GM20000 (cell line): ENCODE measurements around the gene MTAP.

Source experiments
- DNase-seq: peaks from one replicate; pipeline ENCODE4 v3.0.0; 2012; ENCODE audit warnings: low spot score
- TF ChIP-seq, protein P1 (sequence below): IDR thresholded peaks from 2 replicates; pipeline ENCODE4 v1.5.1; 2012; ENCODE audit warnings: mild to moderate bottlenecking, control low read depth; ENCODE audit errors: extremely low read depth, missing control alignments

Gene MTAP

DNA sequence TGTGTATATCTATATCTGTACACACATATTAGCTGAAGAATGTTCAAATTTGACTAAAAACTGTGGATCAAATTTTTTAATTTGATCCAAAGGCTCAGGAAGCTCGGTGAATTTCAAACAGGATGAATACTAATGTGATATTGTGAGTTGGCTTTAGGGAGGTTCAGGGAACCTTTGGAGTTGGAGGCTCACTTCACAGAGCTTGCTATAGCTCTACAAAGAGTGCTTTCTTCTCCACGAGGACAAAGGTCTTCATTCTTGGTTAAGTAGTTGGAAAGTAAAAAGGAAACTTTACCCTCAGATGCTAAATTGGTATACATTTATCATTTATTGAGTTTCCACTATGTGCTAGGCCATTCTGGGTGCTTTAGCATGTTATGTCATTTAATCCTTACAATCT is 36.3 kb upstream of the MTAP start:
- TF ChIP-seq, protein P1, sequence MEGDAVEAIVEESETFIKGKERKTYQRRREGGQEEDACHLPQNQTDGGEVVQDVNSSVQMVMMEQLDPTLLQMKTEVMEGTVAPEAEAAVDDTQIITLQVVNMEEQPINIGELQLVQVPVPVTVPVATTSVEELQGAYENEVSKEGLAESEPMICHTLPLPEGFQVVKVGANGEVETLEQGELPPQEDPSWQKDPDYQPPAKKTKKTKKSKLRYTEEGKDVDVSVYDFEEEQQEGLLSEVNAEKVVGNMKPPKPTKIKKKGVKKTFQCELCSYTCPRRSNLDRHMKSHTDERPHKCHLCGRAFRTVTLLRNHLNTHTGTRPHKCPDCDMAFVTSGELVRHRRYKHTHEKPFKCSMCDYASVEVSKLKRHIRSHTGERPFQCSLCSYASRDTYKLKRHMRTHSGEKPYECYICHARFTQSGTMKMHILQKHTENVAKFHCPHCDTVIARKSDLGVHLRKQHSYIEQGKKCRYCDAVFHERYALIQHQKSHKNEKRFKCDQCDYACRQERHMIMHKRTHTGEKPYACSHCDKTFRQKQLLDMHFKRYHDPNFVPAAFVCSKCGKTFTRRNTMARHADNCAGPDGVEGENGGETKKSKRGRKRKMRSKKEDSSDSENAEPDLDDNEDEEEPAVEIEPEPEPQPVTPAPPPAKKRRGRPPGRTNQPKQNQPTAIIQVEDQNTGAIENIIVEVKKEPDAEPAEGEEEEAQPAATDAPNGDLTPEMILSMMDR: no peak
- no peak for DNase-seq

DNA sequence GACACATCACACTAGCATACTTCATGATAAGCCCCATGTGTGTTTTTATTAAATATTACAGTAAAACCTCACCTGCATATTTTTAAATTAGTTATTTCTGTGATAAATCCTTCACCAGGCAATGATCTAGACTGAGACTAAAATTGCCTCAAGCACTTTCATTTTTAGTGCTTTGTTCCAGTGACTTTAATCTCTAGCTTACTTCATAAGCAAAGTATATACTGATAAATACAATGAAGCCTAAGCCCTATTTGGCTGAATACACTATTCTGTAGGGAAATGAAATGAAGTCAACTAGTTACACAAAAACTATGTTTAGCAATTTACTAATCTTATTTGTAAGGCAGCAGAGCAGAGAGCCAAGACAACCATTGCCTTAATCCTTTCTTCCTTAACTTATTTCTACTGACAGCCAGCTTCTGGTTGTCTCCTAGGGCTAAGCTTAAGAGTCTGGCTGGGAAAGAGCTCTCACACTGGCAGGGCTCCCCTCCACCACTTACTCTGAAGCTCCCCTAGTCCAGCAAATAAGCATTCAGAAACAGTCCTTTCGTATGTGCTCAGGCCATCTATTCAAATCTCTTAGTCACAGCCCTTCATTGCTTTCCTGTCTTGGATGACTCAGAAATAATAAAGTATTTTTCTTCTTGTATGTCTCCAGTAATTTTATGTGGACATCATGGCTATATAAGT is 31.4 kb upstream of the MTAP start:
- no peak for DNase-seq
- TF ChIP-seq, protein P1: no peak

DNA sequence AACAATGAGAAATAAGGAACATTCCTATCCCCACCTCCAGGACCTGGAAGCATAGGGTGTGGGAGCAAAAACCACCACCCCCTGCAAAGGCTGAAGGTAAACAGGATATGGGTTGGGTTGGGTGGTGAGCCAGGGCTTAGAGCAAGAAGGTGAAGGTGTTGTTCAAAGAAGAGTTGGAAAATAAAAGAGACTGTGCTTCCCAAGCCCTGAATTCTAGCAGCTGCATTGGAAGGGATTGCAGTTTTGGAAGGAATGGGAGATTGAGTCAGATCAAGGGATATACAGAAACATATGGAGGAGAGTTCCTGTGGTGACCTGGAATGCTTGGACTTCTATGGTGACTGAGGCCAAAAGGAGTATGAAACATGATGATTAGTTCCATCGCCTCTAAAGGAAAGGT is 24.7 kb upstream of the MTAP start:
- no peak for DNase-seq
- TF ChIP-seq, protein P1: no peak

DNA sequence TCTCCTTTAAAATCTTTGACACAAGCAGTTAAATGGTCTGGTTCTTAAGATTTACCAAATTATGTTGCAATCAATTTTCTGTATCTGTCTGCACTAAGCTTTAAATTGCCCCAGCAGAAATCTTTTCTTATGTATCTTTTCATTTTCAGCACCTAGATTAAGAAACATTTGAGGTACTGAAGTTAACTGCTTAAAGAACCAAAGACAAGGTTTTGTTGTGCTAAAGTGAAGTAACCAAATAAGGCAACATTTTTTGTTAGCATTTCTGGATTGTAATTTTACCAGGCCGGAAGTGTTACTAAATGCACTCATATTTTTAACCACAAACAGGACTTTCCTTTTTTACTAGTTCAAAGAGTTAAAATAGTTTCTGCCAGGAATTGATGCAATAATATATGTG is 24.1 kb upstream of the MTAP start:
- no peak for DNase-seq
- TF ChIP-seq, protein P1: no peak

GRCh38 chr9:21779397-21779796 is 23.0 kb upstream of the MTAP start:
- DNase-seq: no peak
- TF ChIP-seq, protein P1: no peak

DNA sequence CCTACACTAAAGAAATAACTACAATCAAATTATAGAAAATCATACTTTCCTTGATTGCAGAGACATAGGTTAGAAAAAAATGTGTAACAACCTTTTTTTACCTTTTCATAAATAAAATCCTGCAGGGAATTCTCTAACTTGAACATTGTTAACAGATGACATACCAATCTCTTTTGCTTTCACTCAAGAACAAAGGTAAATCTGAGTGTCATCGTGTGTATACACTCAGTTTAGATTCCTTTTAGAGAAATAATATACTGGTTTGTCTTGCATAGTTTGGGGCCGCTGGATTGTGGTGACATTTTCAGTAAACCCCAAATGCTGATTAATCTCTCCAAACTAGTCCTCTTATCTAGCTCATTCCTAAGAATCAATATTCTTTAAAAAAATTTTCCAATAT is 20.8 kb upstream of the MTAP start:
- TF ChIP-seq, protein P1: no peak
- no peak for DNase-seq

- no peak for DNase-seq
- TF ChIP-seq, protein P1: no peak
Observed at GRCh38 chr9:21782205-21782604, 20.2 kb upstream of the MTAP start.
